Endothelial cell of umbilical vein (primary cell): ENCODE results near the gene FLT4. TPM values are rescaled to one million over a fixed set of nuclear protein-coding genes. Genes with fewer than 3 reads are reported as not detected.

Experiments used
- BruUV-seq: library from RNA; stranded (reverse); fragments of 400-500 nt; replicated peaks from 2 replicates; lab custom pipeline; 2021; lab: Mats Ljungman, UMichigan
- CTCF ChIA-PET: fragments of 300-600, 350-600 bp; sonication (Branson Sonifier 250); formaldehyde crosslinking; loops from one replicate; lab custom pipeline; 2021; ENCODE audit warnings: antibody characterized with exemption, inconsistent platforms; lab: Charles Lee
- POLR2A ChIA-PET: fragments of 300-600, 350-600 bp; sonication (Branson Sonifier 250); formaldehyde crosslinking; loops from one replicate; lab custom pipeline; 2021; ENCODE audit warnings: antibody characterized with exemption, inconsistent platforms; lab: Charles Lee
- DNase-seq: peaks from one replicate; pipeline ENCODE4 v3.0.0-alpha.2; 2011; ENCODE audit warnings: low read depth, low spot score
- FAIRE-seq: peaks from 2 replicates; lab custom pipeline; 2011; peaks lifted over from hg19 to GRCh38; lab: Jason Lieb, UNC
- H2AFZ ChIP-seq: 2 replicates; pipeline ENCODE4 v1.6.0; 2012; ENCODE audit warnings: low read depth, low read length, control low read depth, inconsistent platforms
- H3K27ac ChIP-seq: 2 replicates; pipeline ENCODE4 v1.5.1; 2011; ENCODE audit warnings: low read depth, mild to moderate bottlenecking, control low read depth, low read length, moderate library complexity; ENCODE audit not compliant: insufficient read depth
- H3K27me3 ChIP-seq, 2 experiments: 2 replicates each; pipeline versions ENCODE4 v1.6.0 to v1.6.1; 2011; ENCODE audit warnings: low read length in 2 of 2, mixed read lengths in 1 of 2; ENCODE audit not compliant: control insufficient read depth in 2 of 2, insufficient read depth in 2 of 2
- H3K36me3 ChIP-seq, 2 experiments: 2 replicates in 1 of 2; 3 replicates in 1 of 2; pipeline ENCODE4 v1.5.1; 2011; ENCODE audit warnings: low read length in 2 of 2, mild to moderate bottlenecking in 1 of 2, moderate library complexity in 1 of 2; ENCODE audit not compliant: control insufficient read depth in 2 of 2, insufficient read depth in 2 of 2; ENCODE audit errors: extremely low read depth in 1 of 2
- H3K4me1 ChIP-seq: 3 replicates; pipeline ENCODE4 v1.5.1; 2011; ENCODE audit warnings: mild to moderate bottlenecking, low read length; ENCODE audit not compliant: control insufficient read depth, insufficient read depth; ENCODE audit errors: extremely low read depth
- H3K4me2 ChIP-seq: 2 replicates; pipeline ENCODE4 v1.6.1; 2011; ENCODE audit warnings: low read length, control low read depth, mixed read lengths; ENCODE audit not compliant: insufficient read depth
- H3K4me3 ChIP-seq, 3 experiments: fragments of 200-600 bp in 1 of 3; sonication (generic), shearing (Covaris generic) in 1 of 3; replicated peaks in 1 of 3; 2 replicates each; pipeline ENCODE4 v1.5.1; 2011 to 2016; ENCODE audit warnings: control low read depth in 3 of 3, low read length in 3 of 3, mild to moderate bottlenecking in 2 of 3, inconsistent platforms in 1 of 3, low read depth in 1 of 3, moderate library complexity in 1 of 3; ENCODE audit not compliant: insufficient read depth in 1 of 3
- H3K79me2 ChIP-seq: 2 replicates; pipeline ENCODE4 v1.6.0; 2012; ENCODE audit warnings: low read length, inconsistent platforms; ENCODE audit not compliant: control insufficient read depth, insufficient read depth
- H3K9ac ChIP-seq: replicated peaks from 2 replicates; pipeline ENCODE3; 2011; ENCODE audit warnings: low read length, control low read depth; ENCODE audit not compliant: insufficient read depth; ENCODE audit errors: extremely low read depth
- H3K9me1 ChIP-seq: replicated peaks from 3 replicates; pipeline ENCODE4 v1.6.0; 2011; ENCODE audit warnings: mild to moderate bottlenecking, low read length; ENCODE audit not compliant: control insufficient read depth, insufficient read depth; ENCODE audit errors: extremely low read depth
- H3K9me3 ChIP-seq: replicated peaks from 2 replicates; pipeline ENCODE4 v1.5.1; 2012; ENCODE audit warnings: low read length, inconsistent platforms; ENCODE audit not compliant: control insufficient read depth, insufficient read depth
- H4K20me1 ChIP-seq: replicated peaks from 2 replicates; pipeline ENCODE3; 2011; ENCODE audit warnings: mild to moderate bottlenecking, low read length; ENCODE audit not compliant: control insufficient read depth, insufficient read depth; ENCODE audit errors: extremely low read depth
- CTCF ChIP-seq, 2 donors: IDR thresholded peaks; 1 replicate in 1 of 2; 2 replicates in 1 of 2; pipeline ENCODE4 v1.5.1; 2011; ENCODE audit warnings: low read length in 2 of 2, mild to moderate bottlenecking in 2 of 2, moderate library complexity in 2 of 2, control low read depth in 1 of 2, inconsistent platforms in 1 of 2, low read depth in 1 of 2; ENCODE audit not compliant: insufficient read depth in 1 of 2; ENCODE audit errors: extremely low read depth in 1 of 2
- EZH2 ChIP-seq: IDR thresholded peaks from 2 replicates; pipeline ENCODE4 v1.6.1; 2012; ENCODE audit warnings: borderline replicate concordance, low read depth, mild to moderate bottlenecking, moderate library complexity, low read length, inconsistent platforms; ENCODE audit not compliant: severe bottlenecking
- FOS ChIP-seq: IDR thresholded peaks from 2 replicates; pipeline ENCODE4 v1.6.1; 2011; ENCODE audit warnings: mild to moderate bottlenecking, low read length, moderate library complexity, borderline replicate concordance; ENCODE audit not compliant: insufficient read depth
- GATA2 ChIP-seq: IDR thresholded peaks from 2 replicates; pipeline ENCODE4 v1.7.0; 2011; ENCODE audit warnings: low read depth, mild to moderate bottlenecking, moderate library complexity, mixed read lengths, low read length; ENCODE audit not compliant: insufficient read length, insufficient read depth
- JUN ChIP-seq: IDR thresholded peaks from 2 replicates; pipeline ENCODE4 v1.6.1; 2011; ENCODE audit warnings: borderline replicate concordance, low read depth; ENCODE audit not compliant: insufficient read length, insufficient read depth
- MAX ChIP-seq: IDR thresholded peaks from 2 replicates; pipeline ENCODE4 v1.6.1; 2011; ENCODE audit not compliant: insufficient read depth, insufficient read length
- MYC ChIP-seq: IDR thresholded peaks from one replicate; pipeline ENCODE4 v1.6.1; 2011; ENCODE audit warnings: mild to moderate bottlenecking, low read depth, low read length
- POLR2A ChIP-seq: IDR thresholded peaks from 2 replicates; pipeline ENCODE4 v1.6.1; 2012; ENCODE audit warnings: low read depth, mild to moderate bottlenecking, control low read depth, low read length
- POLR2AphosphoS5 ChIP-seq: IDR thresholded peaks from 2 replicates; pipeline ENCODE4 v1.6.1; 2012; ENCODE audit warnings: low read depth, mild to moderate bottlenecking, control low read depth, low read length, moderate library complexity; ENCODE audit not compliant: insufficient read depth
- dilution Hi-C: fragments of 300-500 bp; cut with MboI; formaldehyde crosslinking; loops from one replicate; pipeline ENCODE4 v1.15.0; 2019; ENCODE audit warnings: low sequenced_read_pairs; ENCODE audit not compliant: extremely low pct_ligation_motif_present
- intact Hi-C: fragments of 100-400 bp; cut with micrococcal nuclease; formaldehyde crosslinking; loops from one replicate; pipeline ENCODE4 v1.10.0; 2022
- polyA plus RNA-seq, 4 experiments: library from polyadenylated mRNA; depleted of rRNA in 3 of 4; stranded (reverse) in 3 of 4; unstranded in 1 of 4; fragments of >200 nt; gene quantifications; 2 replicates each; pipeline versions ENCODE4 v1.2.1 to v1.2.3, GENCODE V29; 2011 to 2012; ENCODE audit warnings: missing spikeins in 1 of 4
- total RNA-seq: library from RNA; stranded (reverse); gene quantifications from 2 replicates; pipeline ENCODE4 v1.2.3, GENCODE V29; 2021

FLT4 gene
- total and polyA plus RNA-seq, 2 donors (not counting 3 experiments of a cell fraction or from before 2014, with no cell fraction given) = 44.4 to 71.5 TPM

DNA sequence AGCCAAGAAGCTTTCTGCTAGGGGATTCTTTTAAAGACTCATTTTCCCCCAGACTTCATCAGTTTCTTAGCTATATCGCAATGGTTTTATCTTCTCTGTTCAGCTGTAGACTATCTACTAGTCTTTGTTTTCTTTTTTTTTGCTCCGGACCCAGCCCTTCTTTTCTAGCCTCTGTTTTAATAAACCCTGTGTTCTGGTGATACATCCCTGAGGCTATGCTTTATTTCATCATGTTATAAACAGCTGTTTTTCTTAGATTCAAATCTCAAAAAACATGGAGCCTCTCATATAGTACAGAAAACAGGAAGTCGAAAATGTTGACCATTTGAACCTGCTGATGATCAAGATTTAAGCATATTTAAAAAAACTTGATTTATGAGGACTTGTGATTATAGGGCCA lies 95.9 kb downstream of the FLT4 start:
- H3K9ac ChIP-seq = no peak overlapping the region
- DNase-seq (no peak), FAIRE-seq (no peak)
- intact Hi-C loops (no loop called here), dilution Hi-C loops (no loop called here)
- H4K20me1 ChIP-seq = peaks cover 4% of the 10 kb centered on the region
- H3K79me2 ChIP-seq = peaks cover 13% of the 10 kb centered on the region
- ChIA-PET CTCF (interaction anchor here (0.6 to 1.7 kb wide), 3 partner anchors 9 to 165 kb away, joined by 3 to 4 read pairs (median 3); no protein-coding TSS in a partner anchor), POLR2A (interaction anchor here (0.7 kb wide), 1 partner anchor 14 kb away, joined by 4 read pairs; no protein-coding TSS in a partner anchor)
- H3K27me3 ChIP-seq = no peaks in the 10 kb centered on the region
- H2AFZ ChIP-seq = no peak overlapping the region
- H3K4me1 ChIP-seq = no peaks in the 10 kb centered on the region
- H3K4me3 ChIP-seq = no peak overlapping the region
- no peaks in the 10 kb centered on the region for H3K9me3 ChIP-seq
- no TSS peak for BruUV-seq
- TF ChIP-seq JUN (no peak), EZH2 (no peak), GATA2 (no peak), MAX (no peak), CTCF (IDR thresholded peaks at IDR 0.05; ENCODE audit: extremely low read depth in 1 of 2, insufficient read depth in 1 of 2, low read depth in 1 of 2, low read length in 2 of 2) (no peak), POLR2AphosphoS5 (no peak), FOS (no peak), POLR2A (no peak), MYC (no peak)
- no peak overlapping the region for H3K27ac ChIP-seq
- H3K36me3 ChIP-seq = peaks cover 0 to 3% of the 10 kb centered on the region in 2 experiments
- no peak overlapping the region for H3K4me2 ChIP-seq
- H3K9me1 ChIP-seq = no peaks in the 10 kb centered on the region

Other genes starting within 250 kb of the FLT4 start
- gene CNOT6, start 155.2 kb downstream of the FLT4 start, total RNA-seq = 33.8 and 35.5 TPM in 2 replicates
- 6.2 and 9.2 TPM in 2 replicates for gene CNOT6, start 155.2 kb downstream of the FLT4 start, polyA plus RNA-seq
- gene SCGB3A1, start 58.1 kb downstream of the FLT4 start, total RNA-seq = 0.73 TPM in 1 of 2 replicates, not detected in the other
- gene SCGB3A1, start 58.1 kb downstream of the FLT4 start, polyA plus RNA-seq = 0.22 TPM in 1 of 2 replicates, not detected in the other
- not detected in 2 replicates for gene OR2Y1, start 90.5 kb upstream of the FLT4 start, total RNA-seq
- not detected in 2 replicates for gene OR2Y1, start 90.5 kb upstream of the FLT4 start, polyA plus RNA-seq
- 108 and 123 TPM in 2 replicates for gene MGAT1, start 153.2 kb upstream of the FLT4 start, total RNA-seq
- gene MGAT1, start 153.2 kb upstream of the FLT4 start, polyA plus RNA-seq = 126 and 153 TPM in 2 replicates
- gene ZFP62, start 211.7 kb upstream of the FLT4 start, total RNA-seq = 14.6 and 19.7 TPM in 2 replicates
- 3.3 and 3.7 TPM in 2 replicates for gene ZFP62, start 211.7 kb upstream of the FLT4 start, polyA plus RNA-seq
- gene BTNL8, start 249.6 kb upstream of the FLT4 start, total RNA-seq = not detected in 2 replicates
- not detected in 2 replicates for gene BTNL8, start 249.6 kb upstream of the FLT4 start, polyA plus RNA-seq